OCI-LY1 (cell line): ENCODE results near the gene ANKRD2.
A peak's percentile ranks its signal among the peaks of the same experiment; 100 is the strongest.

Experiments used
- H2AFZ ChIP-seq: fragments of 200-600 bp; sonication (generic), shearing (Covaris generic); 2 replicates; pipeline ENCODE4 v1.6.0; 2014; ENCODE audit warnings: antibody characterized with exemption, mild to moderate bottlenecking, low read length
- H3F3A ChIP-seq: fragments of 200-600 bp; sonication (generic), shearing (Covaris generic); 2 replicates; pipeline ENCODE4 v1.6.0; 2014; ENCODE audit warnings: mild to moderate bottlenecking, antibody characterized with exemption, low read length, moderate library complexity; ENCODE audit not compliant: insufficient read depth
- H3K27ac ChIP-seq: fragments of 200-600 bp; sonication (generic); 2 replicates; pipeline ENCODE4 v1.5.1; 2014; ENCODE audit warnings: low read length, mixed run types, mild to moderate bottlenecking, low read depth; ENCODE audit not compliant: poor library complexity, severe bottlenecking
- H3K27me3 ChIP-seq: fragments of 200-600 bp; sonication (generic); 2 replicates; pipeline ENCODE4 v1.6.0; 2014; ENCODE audit warnings: antibody characterized with exemption, mild to moderate bottlenecking, low read length, moderate library complexity; ENCODE audit not compliant: insufficient read depth
- H3K36me3 ChIP-seq: fragments of 200-600 bp; sonication (generic); 2 replicates; pipeline ENCODE4 v1.6.1; 2014; ENCODE audit warnings: mild to moderate bottlenecking, antibody characterized with exemption, low read length, moderate library complexity, mixed read lengths; ENCODE audit not compliant: insufficient read depth
- H3K4me1 ChIP-seq: fragments of 200-600 bp; sonication (generic); 2 replicates; pipeline ENCODE4 v1.5.1; 2014; ENCODE audit warnings: mild to moderate bottlenecking, low read length, moderate library complexity; ENCODE audit not compliant: insufficient read depth, severe bottlenecking
- H3K4me2 ChIP-seq: fragments of 200-600 bp; sonication (generic), shearing (Covaris generic); 2 replicates; pipeline ENCODE4 v1.6.1; 2014; ENCODE audit warnings: low read length
- H3K4me3 ChIP-seq: fragments of 200-600 bp; sonication (generic); 2 replicates; pipeline ENCODE4 v1.5.1; 2014; ENCODE audit warnings: low read length, low read depth, mild to moderate bottlenecking, mixed read lengths; ENCODE audit not compliant: poor library complexity, severe bottlenecking
- H3K79me2 ChIP-seq: fragments of 200-600 bp; shearing (Covaris generic); 2 replicates; pipeline ENCODE4 v1.6.1; 2016; ENCODE audit warnings: mixed run types, low read length, mixed read lengths; ENCODE audit not compliant: insufficient read depth
- H3K9ac ChIP-seq: fragments of 200-600 bp; sonication (generic), shearing (Covaris generic); 2 replicates; pipeline ENCODE4 v1.6.1; 2014; ENCODE audit warnings: mild to moderate bottlenecking, low read length, mixed read lengths
- H3K9me2 ChIP-seq: fragments of 200-600 bp; sonication (generic), shearing (Covaris generic); 2 replicates; pipeline ENCODE4 v1.6.1; 2014; ENCODE audit warnings: low read depth, mild to moderate bottlenecking, low read length, mixed read lengths
- H3K9me3 ChIP-seq: fragments of 200-600 bp; shearing (Covaris generic); 2 replicates; pipeline ENCODE4 v1.6.1; 2014; ENCODE audit warnings: low read length, mixed read lengths
- H4K20me1 ChIP-seq: fragments of 200-600 bp; sonication (generic), shearing (Covaris generic); 2 replicates; pipeline ENCODE4 v1.6.0; 2016; ENCODE audit warnings: mild to moderate bottlenecking, low read length; ENCODE audit not compliant: insufficient read depth
- CTCF ChIP-seq: fragments of 200-600 bp; sonication (generic), shearing (Covaris generic); IDR thresholded peaks from 2 replicates; pipeline ENCODE4 v1.5.1; 2017; ENCODE audit warnings: mild to moderate bottlenecking, antibody characterized with exemption, low read length, moderate library complexity, mixed read lengths
- EZH2 ChIP-seq: fragments of 200-600 bp; sonication (generic), shearing (Covaris generic); IDR thresholded peaks from 2 replicates; pipeline ENCODE4 v1.8.0; 2017; ENCODE audit warnings: borderline replicate concordance, mixed run types, mild to moderate bottlenecking, antibody characterized with exemption, low read length, moderate library complexity, mixed read lengths

ANKRD2 gene

DNA sequence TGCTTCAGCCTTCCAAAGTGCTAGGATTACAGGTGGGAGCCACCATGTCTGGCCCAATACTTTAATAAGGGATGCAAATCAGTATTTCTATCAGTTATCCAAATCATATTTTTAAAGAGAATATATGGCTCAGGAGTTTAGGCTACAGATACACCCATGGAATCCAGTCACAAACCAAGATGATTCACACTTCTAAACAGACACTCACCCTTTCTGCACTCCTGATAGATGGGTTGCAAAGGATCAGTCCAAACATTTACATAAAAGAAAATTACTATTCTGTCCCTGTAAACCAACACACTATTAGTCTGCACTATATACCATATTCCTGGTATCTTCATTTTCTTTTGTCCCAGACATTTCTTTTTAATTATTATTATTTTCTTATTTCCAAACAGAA is 58.5 kb downstream of the ANKRD2 start:
- H3F3A ChIP-seq, result no peaks in the 10 kb centered on the region
- TF ChIP-seq CTCF, result no peak
- no peak for TF ChIP-seq EZH2
- H3K4me3 ChIP-seq, result no peak overlapping the region
- H4K20me1 ChIP-seq, result no peaks in the 10 kb centered on the region
- H3K4me2 ChIP-seq, result no peak overlapping the region
- H3K79me2 ChIP-seq, result no peaks in the 10 kb centered on the region
- no peak overlapping the region for H3K27ac ChIP-seq
- no peaks in the 10 kb centered on the region for H3K27me3 ChIP-seq
- H3K9me2 ChIP-seq, result no peaks in the 10 kb centered on the region
- no peaks in the 10 kb centered on the region for H3K36me3 ChIP-seq
- H3K9ac ChIP-seq, result no peak overlapping the region
- H2AFZ ChIP-seq, result no peak overlapping the region
- H3K9me3 ChIP-seq, result no peaks in the 10 kb centered on the region
- peaks cover 10% of the 10 kb centered on the region for H3K4me1 ChIP-seq

- H3K27me3 ChIP-seq, result no peaks in the 10 kb centered on the region
These were observed 60.6 kb downstream of the ANKRD2 start, which contains the start of gene MORN4 for GRCh38 chr10:97632949-97633884. MORN4 (minus strand) TSS chr10:97633500; CDS start chr10:97619653, 13,847 bp downstream.

More at GRCh38 chr10:97632949-97633884, 60.6 kb downstream of the ANKRD2 start, which contains the start of gene MORN4:
- Histone ChIP-seq H4K20me1 (no peaks in the 10 kb centered on the region), H3K9ac (peak within 1 kb of the TSS; percentile 40; the same call in 1 of the 2 replicates), H3K4me1 (peaks cover 10% of the 10 kb centered on the region), H3K27ac (no peak within 1 kb of the TSS), H3K36me3 (no peaks in the 10 kb centered on the region), H3K4me2 (peak within 1 kb of the TSS; percentile 75), H3K9me2 (no peaks in the 10 kb centered on the region), H3K79me2 (no peaks in the 10 kb centered on the region), H3F3A (no peaks in the 10 kb centered on the region), H3K9me3 (no peaks in the 10 kb centered on the region), H2AFZ (peak within 1 kb of the TSS; percentile 88), H3K4me3 (peak within 1 kb of the TSS; percentile 64)
- TF ChIP-seq EZH2 (no peak), CTCF (no peak)
